DMS 273 (cell line): ENCODE measurements around the gene SPON2.

Experiments used
- DNase-seq: peaks from one replicate; lab custom pipeline; 2025; ENCODE audit not compliant: unreplicated experiment; lab: John Stamatoyannopoulos, UW

The SPON2 gene

DNA sequence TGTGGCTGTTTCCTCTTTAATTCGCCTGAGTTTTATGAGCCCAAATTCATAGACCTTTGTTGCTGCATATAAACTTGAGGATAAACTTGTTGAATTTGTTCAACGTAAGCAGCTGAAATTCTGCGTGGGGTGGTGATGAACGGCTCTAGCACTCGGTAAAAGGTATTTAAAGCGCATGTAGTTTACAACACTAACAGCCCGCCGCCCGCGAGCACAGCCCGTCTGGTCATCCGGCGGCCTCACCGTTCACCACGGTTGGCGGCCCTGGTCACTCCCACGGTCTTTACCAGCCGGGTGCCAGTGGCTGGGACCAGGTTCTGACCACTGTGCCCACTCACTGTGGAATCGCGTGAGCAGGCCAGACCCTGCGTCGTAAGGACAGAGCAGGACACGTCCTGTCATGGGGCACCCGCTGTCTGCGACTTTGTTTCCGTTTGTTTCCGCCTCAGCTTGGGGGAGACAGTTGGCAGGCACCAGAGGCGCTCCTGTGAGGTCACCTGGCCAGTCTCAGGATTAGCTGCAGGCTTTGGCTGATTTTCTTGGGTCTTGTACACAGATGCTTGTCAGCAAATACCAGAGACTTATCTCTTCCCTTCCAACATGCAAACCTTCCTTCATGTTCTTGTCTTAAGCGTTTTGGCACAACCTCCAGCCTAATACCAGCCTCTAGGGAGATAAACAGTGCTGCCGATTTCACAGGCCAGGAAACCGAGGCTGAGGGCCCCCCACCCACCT lies 36.8 kb upstream of the SPON2 start:
- DNase-seq = no peak

DNA sequence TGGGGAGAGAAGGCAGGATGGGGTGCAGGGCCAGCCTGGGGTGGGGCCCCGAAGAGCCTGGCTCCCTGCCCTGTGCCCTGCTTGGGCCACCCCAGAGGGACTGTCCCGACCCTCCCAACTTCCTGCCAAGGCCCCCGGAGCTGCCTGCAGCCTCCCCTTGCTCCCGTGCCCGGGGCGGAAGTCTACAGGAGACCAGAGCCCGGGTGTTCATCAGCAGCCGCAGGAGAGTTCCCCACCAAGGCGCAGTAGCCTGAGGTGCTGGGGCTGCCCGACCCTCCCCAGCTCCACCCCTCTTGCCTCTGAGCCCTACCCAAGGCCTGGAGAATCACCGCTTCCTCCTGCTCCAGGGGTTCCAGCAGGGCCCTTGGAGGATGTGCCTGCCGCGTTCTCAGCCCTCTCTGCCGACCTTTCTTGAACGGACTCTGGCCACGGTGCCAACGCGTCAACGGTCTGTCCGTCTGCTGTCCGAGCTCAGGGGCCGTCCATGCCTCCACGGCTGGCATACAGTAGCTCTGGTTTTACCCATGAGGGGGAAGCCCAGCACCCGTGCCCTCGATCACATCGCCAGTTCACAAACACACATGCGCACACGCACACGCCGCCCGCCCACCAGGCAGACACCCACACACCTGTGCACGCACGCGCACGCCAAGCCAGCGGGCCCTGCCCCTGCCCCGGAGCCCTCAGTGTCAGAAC lies 36.0 kb upstream of the SPON2 start:
- peak; percentile 75 for DNase-seq

DNA sequence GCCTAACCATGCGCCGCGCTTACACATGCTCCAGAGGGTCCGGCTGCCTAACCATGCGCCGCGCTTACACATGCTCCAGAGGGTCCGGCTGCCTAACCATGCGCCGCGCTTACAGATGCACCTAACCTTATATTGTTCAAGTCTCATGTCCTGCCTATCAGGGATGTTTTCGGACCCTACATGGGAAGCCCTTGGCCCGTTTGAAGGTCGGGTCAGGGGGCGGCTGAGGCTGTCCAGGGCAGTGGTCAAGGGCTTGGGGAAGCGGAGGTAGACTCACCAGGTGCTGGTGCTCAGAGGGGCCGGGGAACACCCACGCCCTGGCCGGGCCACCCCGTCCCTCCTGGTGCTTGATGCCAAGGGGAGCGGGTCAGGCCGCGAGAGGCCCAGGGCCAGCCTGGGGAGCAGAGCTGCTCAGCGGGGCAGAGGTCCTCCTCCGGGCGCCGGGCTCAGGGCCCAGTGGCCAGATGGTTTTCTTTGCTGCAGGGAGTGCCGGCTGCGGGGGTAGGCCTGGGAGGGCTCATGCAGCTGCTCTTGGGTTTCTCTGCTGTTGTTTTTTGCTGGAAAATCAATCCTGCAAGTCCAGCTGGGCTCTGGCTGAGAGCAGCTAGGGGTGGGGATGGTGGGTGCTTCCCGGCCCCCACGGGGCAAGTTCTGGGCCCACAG lies 35.4 kb upstream of the SPON2 start:
- DNase-seq = peak; percentile 92

- DNase-seq = no peak
These were observed 34.7 kb upstream of the SPON2 start for GRCh38 chr4:1207157-1207470.

DNA sequence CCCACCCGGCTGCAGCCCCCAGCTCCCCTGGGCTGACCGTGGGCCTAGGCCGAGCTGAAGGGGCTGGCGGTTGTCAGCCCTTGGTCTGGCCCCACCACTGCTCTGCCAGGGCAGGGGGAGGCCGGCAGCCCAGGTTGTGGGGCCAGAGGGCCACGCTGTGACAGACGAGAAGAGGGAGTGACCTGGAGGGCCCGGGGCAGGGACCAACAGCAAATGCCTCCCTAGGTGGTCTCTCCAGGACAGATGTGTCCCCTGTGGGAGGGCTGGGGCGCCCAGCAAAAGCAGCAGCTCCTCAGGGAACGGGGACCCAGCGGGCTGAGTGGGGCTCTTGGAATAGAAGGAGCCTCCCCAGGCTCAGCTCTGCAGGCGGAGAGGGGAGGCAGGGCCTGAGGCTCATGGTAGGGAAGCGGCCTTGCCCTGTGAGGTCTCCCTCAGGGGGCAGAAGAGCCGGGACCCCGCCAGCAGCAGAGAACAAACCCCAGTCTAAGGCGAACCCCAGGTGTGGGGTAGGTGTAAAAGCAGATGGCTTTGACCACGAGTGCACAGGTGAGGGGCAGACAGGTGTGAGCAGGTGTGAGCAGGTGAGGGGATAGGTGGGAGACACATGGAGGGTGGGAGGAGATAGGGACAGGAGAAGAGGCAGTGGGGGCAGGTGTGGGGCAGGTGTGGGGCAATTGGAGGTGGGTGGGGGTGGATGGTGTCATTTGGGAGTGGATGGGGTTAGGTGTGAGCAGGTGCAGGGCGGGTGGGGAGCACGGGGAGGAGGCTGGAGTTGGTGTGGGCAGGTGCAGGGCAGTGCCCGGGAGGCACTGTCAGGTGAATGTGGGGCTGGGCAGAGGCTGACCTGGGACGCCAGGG lies 34.1 kb upstream of the SPON2 start:
- no peak for DNase-seq

DNA sequence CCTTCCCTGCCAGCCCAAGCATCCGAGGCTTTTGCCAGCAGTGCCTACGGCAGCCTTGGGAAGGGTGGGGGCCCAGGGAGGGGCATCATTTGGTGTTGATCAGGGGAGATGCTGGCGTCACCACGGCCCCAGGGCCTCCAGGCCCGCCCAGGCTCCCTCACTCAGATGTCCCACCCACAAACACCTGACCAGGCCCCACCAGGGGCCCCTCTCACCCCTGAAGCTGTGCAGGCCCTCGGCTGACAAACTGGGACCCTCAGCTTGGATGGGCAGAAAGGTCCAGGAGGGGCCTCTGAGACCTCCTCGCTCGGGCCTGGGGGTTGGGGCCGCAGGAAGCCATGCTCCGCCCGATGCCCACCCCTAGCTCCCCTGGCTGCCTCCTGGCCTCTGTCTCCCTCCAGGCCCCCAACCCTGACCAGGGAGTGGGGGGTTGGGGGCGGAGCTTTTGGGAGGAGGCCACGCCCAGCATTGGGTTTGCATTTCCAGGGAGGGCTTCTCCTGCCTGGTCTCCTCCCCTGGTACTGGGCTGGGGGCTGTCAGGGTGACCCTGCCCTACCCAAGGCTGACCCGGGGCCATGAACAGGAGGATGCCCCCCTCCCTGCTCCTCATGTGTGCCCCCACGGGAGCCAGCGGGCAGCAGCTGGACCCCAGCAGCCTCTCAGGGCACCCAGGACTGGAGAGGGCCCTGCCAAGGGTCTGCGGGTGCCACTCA lies 33.4 kb upstream of the SPON2 start:
- DNase-seq = no peak

DNA sequence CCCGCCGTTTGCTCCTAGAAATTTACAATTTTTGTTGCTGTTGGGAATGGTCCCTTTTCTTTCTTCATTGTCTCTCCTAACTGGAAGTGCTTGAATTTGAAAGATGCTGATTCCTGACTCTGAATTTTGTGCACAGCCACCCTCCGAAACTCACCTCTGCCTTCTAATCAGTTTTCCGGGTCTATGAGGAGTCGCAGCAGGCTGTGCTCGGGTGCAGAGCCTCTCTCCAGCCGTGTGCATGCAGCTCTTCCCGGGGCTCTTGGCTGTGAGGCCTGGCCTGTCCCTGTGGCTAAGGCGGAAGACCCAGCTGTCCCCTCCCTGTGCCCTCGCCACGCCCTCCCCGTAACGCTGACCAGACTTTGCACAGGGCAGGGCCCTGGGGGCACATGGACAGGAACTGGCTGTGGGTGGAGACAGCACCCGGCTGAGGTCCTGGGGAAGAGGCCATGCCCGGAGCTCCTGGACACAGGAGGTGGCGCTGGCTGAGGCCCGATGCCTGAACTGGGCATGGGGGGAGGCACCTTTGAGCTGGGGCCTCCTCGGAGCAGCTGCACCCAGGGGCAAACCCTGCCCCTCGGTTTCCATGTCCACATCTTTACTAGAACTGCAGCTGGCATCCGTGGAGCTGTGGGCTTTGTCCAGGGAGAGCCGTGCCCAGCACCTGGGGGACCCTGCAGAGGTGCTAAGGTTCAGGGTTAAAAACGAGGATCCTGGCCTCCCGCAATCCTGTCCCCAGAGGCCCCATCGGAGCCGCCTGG lies 32.6 kb upstream of the SPON2 start:
- no peak for DNase-seq

DNA sequence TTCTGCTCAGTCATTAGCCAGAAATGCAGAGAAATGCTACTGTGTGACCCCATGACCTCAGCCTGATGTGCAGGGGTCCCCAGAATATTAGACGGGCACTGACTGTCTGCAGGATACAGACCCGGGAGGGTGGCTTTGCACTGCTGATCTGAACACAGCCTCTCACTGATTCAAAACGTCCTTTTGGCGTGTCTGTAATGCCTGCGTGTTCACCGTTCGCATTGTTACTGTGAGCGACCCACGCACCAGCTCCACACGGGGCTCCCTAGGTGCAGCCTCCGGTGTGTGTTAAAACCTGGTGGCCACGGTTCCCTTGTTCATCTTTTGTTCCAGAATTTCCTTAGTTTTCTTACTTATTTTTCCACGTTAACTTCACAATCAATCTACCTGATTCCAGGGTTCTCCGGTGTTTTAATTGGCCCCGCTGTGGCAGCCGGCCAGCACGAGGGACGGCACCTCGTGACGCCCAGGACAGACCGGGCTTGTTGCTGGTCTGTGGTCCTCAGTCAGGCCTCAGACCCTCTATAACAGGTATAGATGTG lies 32.0 kb upstream of the SPON2 start:
- no peak for DNase-seq

- no peak for DNase-seq
These were observed 30.7 kb upstream of the SPON2 start for GRCh38 chr4:1203026-1203616.

DNA sequence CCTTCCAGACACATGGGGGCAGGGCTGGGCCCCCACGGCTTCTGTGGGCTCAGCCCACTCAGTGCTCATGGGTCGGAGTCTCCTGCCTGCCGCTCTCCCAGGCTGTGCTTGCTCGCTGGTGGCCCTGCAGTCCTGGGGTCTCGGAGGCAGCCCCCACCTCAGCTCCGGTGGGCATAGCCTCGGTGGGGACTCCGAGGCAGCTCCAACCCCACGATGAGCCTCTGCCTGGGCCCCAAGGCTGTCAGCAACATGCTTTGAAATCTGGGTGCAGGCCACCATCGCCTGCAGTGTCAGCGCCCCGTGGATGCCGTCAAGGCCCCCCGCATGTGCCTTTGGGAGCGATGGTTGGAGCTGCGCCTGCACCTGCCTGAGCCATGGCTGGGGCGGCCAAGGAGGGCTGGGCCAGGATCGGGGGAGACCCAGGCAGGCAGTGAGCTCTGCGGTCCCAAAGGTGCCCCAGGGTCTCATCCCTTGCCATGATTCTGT lies 30.2 kb upstream of the SPON2 start:
- no peak for DNase-seq

DNA sequence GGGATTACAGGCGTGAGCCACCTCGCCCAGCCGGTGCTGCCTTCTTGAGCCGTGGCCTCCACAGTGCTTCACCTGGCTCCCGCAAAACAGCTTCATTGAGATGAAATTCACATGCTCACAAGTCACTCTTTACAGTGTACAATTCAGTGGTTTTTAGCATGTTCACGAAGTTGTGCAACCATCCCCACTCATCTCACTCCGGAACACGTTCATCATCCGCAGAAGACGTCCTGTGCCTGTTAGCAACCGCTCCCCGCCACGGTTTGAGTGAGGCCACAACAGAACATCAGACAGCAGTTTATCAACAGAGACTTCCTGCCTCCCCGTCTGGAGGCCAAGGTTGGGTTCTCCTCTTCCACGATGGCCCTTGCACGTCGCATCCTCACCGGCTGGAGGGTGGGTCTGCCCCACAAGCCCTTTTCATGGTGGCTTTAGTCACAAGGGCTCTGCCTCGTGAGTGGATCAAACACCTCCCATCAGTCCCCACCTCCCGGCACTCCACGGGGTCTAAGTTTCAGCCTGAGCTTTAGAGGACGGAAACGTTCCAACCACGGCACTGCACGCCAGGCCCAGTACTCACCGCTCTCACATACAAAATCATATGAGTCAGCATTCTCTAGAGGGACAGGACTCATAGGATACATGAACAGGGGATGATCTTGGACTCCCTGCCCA lies 29.6 kb upstream of the SPON2 start:
- DNase-seq = no peak

DNA sequence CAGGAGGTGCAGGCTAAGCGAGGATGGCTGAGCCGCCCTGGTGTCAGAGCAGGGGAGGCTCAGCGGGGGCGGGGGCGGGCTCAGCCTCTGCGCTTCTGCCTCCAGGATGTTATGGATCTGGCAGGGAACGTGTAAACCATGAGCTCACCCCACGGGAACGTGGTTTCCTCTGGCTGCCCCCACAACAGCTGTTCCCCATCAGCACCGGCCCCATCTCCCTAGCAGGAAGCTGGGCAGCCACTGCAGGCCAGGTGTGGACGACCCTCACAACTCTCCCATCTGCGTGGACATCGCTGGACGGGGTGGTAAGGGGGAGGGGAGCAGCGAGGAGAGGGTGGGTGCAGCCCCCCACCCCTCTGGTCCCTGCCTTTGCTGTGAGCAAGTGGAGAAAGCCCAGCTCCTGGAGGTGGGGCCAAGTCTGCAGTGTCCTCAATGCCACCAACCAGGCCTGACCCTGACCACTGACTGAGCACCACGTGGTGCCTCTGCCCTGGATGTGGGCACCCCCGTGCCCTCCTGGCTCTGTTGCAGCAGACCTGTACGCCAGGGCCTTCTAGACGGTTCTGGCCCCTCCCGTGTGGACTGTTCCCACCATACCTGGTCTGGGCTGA lies 28.1 kb upstream of the SPON2 start:
- DNase-seq = peak; percentile 85

DNA sequence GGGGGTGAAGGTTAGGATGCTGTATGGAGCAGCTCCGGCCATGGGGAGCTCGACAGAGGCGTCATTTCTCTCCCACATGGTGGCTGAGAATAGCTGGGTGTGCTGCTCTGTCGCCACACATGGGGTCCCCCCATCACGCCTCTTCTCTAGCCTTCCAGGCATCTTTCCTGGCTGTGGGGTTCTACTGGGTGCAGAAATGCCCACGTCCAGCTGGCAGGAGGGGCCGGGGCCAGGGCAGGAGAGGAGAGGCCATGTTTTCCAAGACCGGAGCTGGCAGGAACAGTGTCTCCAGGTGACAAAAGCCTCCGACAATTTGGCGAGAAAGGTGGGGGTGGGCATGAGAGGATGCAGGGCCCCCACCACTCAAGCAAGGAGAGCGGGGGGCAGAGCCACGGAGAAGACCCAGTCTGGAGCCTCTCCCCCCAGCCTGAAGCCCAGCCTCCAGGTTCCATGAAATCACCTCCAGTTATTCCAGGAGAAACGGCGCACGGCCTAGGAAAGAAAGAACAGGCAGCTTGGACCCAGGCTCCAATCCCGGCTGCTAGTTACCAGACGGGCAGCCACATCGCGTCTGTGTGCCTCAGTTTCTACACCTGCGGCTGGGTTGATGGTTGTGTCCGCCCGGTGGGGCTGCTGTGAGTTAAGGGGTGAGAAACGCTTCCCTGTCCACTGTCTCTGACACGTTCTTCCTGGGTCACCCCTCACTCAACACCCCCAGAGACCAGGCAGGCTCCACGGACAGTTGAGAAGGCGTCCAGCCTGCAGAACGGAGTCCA lies 27.4 kb upstream of the SPON2 start:
- no peak for DNase-seq

GRCh38 chr4:1198098-1198844 lies 25.9 kb upstream of the SPON2 start:
- DNase-seq = peak; percentile 60

- no peak for DNase-seq
These were observed 24.2 kb upstream of the SPON2 start for GRCh38 chr4:1196421-1197183.

DNA sequence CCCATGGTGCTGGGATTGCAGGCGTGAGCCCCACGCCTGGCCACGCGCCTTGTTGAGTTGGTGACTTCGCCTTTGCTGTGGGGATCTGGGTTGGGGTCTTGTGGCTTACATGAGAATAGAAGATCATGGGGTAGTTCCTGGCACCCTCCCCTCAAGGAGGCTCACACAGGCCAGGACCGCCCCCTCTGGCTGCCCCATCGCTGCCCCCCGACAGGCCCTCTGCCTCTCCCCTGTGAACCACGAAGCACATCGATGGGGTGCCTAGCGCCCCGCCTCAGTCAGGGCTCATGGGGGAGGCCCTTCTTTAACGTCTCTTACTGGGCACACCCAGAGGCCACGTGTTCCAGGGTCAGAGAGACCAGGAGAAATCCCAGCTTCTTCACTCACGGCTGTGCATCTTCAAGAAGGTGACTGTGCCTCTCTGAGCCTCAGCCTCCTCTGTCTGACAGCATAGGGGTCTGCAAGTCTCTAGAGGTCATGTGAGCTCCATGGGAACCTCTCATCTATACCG lies 23.6 kb upstream of the SPON2 start:
- no peak for DNase-seq
